ENCODE data around the gene NAPEPLD.

The NAPEPLD gene

DNA sequence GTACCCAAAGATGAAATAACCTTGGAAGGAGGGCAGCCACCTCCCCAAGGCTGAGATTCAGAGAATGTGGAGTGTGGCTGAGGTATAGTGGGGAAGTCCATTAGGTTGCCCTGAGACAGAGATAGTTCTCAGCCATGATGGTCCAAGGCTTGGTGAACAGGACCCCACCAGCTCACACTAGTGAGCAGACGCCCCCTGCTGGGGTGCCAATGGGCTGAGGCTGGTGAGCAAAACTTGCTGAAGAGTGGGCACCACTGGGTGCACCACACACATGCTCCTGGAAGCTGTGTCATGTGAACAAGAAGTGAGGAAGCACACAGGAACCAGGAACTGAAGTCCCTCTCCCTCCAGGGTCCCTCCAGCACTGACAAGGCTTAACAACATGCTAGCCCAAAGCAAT, 83.2 kb downstream of the NAPEPLD start (continued):
- TF ChIP-seq ZSCAN4 (tag by site-specific recombination; IDR thresholded peaks at IDR 0.05) (no peak), ZBTB44 (tag by site-specific recombination; IDR thresholded peaks at IDR 0.05) (no peak), ZNF426 (tag by site-specific recombination; IDR thresholded peaks at IDR 0.05) (no peak), ZNF10 (tag by site-specific recombination; IDR thresholded peaks at IDR 0.05) (no peak), ZNF610 (tag by site-specific recombination; IDR thresholded peaks at IDR 0.05; ENCODE audit: borderline replicate concordance) (no peak), BCL11A (tag by site-specific recombination; IDR thresholded peaks at IDR 0.05; ENCODE audit: low read depth) (no peak)
- TF ChIP-seq, protein P1, sequence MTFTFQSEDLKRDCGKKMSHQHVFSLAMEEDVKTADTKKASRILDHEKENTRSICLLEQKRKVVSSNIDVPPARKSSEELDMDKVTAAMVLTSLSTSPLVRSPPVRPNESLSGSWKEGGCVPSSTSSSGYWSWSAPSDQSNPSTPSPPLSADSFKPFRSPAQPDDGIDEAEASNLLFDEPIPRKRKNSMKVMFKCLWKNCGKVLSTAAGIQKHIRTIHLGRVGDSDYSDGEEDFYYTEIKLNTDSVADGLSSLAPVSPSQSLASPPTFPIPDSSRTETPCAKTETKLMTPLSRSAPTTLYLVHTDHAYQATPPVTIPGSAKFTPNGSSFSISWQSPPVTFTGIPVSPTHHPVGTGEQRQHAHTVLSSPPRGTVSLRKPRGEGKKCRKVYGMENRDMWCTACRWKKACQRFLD (tag by site-specific recombination; IDR thresholded peaks at IDR 0.05): no peak

GRCh38 chr7:103063895-103064294, 85.0 kb downstream of the NAPEPLD start:
- H3K27ac ChIP-seq (ENCODE audit: extremely low read depth, low read depth, low read length): no peak overlapping the region
- POLR2A ChIA-PET: no interaction called here
- no peaks in the 10 kb centered on the region for H3K9me3 ChIP-seq (ENCODE audit: control insufficient read depth, insufficient read depth, low read depth, low read length)
- no peak for TF ChIP-seq ZNF549 (tag by site-specific recombination; IDR thresholded peaks at IDR 0.05)
- TF ChIP-seq ZBTB6 (tag by site-specific recombination; IDR thresholded peaks at IDR 0.05): no peak
- TF ChIP-seq HOXC10 (CRISPR knock-in tag; IDR thresholded peaks at IDR 0.05): no peak
- no peak for TF ChIP-seq SP3 (tag by site-specific recombination; IDR thresholded peaks at IDR 0.05)
- TF ChIP-seq ZNF768 (tag by site-specific recombination; IDR thresholded peaks at IDR 0.05): no peak
- TF ChIP-seq PRDM4 (tag by site-specific recombination; IDR thresholded peaks at IDR 0.05): no peak
- TF ChIP-seq ZNF148 (tag by site-specific recombination; IDR thresholded peaks at IDR 0.05; ENCODE audit: borderline replicate concordance): no peak
- no peak for TF ChIP-seq REPIN1 (tag by site-specific recombination; IDR thresholded peaks at IDR 0.05; ENCODE audit: low read depth)
- TF ChIP-seq ZNF37A (tag by site-specific recombination; IDR thresholded peaks at IDR 0.05): no peak
- no peak for TF ChIP-seq ZBTB21 (tag by site-specific recombination; IDR thresholded peaks at IDR 0.05)
- no peak for TF ChIP-seq ZNF692 (tag by site-specific recombination; IDR thresholded peaks at IDR 0.05)
- no peak for TF ChIP-seq TRIM28 (IDR thresholded peaks at IDR 0.05; ENCODE audit: borderline replicate concordance, low read length)
- no peak for TF ChIP-seq ZNF138 (tag by site-specific recombination; IDR thresholded peaks at IDR 0.05; ENCODE audit: borderline replicate concordance)
- no peak for TF ChIP-seq ZBTB8A (tag by site-specific recombination; IDR thresholded peaks at IDR 0.05)
- TF ChIP-seq ZNF626 (tag by site-specific recombination; IDR thresholded peaks at IDR 0.05): no peak
- no peaks in the 10 kb centered on the region for H3K4me1 ChIP-seq (ENCODE audit: control insufficient read depth, insufficient read depth, low read length)
- H3K36me3 ChIP-seq (ENCODE audit: control insufficient read depth in 2 of 2, insufficient read depth in 1 of 2, low read length in 2 of 2): no peaks in the 10 kb centered on the region
- CTCF ChIA-PET: interaction anchor here (0.6 kb wide), 1 partner anchor 1884 kb away, joined by 6 read pairs; no protein-coding TSS in a partner anchor
- H3K4me3 ChIP-seq (ENCODE audit: low read depth, low read length): no peak overlapping the region

All from HEK293 (cell line).